ENCODE data around the gene SH3BP4.

The SH3BP4 gene

DNA sequence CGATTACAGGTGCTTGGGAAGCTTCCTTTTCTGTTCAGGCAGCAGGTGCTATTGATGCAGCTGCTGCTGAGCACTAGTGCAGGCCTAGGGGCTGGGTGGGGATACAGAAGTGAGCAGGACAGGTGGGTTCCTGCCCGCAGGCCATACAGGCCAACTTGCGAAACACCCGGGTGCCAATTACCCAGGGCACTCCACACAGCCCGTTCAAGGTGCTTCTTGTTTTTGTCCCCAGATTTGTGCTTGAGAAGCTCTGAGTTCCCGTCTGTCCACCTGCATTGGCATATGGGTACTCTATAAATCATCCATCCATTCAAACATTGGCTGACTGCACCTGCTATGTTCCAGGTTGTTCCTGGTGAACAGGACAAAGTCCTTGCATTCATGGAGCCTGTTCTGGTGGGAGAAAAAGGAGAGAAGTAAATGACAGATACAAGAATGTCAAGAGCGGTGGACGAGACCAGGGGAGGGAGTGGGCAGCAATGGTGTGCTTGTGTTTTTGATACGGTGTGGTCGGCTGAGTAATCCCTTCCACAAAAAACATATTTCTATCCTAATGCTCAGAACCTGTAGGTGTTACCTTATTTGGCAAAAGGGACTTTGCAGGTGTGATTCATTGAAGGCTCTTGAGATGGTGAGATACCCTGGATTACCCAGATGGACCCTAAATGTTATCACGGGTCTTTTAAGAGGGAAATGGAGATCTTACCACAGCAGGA is 31.4 kb downstream of the SH3BP4 start:
- no peak for DNase-seq (ENCODE audit: low spot score)

DNA sequence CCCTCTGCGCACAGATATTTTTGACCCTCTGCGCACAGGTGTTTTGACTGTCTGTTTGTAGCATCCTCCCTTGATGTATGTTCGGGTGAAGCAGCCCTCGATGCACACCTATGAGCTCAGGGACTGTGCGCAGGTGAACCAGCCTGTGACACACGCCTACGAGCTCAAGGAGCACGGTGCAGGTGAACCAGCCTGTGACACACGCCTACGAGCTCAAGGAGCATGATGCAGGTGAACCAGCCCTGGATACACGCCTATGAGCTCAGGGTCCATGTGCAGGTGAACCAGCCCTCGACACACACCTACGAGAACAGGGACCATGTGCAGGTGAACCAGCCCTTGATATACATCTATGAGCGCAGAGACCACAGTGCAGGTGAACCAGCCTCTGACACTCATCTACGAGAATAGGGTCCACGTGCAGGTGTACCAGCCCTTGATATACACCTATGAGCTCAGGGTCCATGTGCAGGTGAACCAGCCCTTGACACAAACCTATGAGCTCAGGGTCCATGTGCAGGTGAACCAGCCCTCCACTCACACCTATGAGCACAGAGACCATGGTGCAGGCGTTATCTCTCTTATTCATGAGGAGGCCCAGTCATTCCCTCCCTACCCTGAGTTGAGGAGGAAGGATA is 33.9 kb downstream of the SH3BP4 start:
- DNase-seq (ENCODE audit: low spot score): no peak

DNA sequence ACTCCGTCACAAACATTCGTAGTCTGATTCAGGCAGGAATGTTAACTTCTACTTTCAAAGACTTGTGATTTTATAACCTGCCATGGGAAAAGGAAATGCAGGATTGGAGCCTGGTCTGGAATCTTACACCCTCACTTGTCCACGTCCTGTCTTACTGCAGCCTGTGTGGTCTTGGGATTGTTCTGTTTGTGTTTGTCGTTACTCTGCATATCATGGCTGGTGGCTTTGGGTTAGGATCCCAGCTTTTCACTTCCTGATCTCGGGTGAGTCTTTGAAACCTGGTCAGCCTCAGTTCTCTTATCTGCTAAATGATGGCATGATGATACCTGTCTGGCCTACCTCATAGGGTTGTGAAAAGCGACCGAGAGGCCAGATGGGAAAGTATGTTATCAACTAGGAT is 34.6 kb downstream of the SH3BP4 start:
- no peak for DNase-seq (ENCODE audit: low spot score)

DNA sequence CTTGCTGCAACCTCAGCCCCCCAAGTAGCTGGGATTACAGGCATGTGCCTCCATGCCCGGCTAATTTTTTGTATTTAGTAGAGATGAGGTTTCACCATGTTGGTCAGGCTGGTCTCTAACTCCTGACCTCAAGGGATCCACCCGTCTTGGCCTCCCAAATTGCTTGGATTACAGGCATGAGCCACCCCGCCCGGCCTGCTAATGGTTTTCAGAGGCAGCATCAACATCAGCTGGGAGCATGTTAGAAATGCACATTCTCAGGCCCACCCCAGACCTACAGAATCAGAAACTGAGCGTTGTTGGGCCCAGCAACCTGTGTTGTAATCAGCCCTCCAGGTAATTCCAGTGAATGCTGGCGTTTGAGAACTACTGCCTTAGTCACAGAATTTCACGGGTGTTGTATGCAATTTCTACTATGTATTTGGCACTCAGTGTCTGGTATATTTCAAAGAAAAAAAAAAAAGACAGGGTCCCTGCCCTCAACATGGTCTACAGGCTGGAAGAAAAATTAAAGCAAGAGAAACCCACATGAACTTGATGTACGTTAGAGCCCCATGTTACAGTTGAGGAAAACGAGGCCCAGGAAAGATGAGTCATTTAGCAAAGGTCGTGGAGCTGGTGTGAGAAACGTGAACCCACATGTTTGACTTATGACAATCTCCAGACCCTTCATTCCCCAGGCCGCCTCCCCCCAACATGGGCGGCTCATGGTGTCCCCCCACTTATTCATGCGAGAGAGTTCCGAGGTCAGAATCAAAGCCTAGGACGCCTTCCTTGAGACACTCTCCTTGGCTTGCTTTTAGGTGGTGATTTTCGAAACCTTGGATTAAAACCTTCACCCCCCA is 35.3 kb downstream of the SH3BP4 start:
- DNase-seq (ENCODE audit: low spot score): no peak

DNA sequence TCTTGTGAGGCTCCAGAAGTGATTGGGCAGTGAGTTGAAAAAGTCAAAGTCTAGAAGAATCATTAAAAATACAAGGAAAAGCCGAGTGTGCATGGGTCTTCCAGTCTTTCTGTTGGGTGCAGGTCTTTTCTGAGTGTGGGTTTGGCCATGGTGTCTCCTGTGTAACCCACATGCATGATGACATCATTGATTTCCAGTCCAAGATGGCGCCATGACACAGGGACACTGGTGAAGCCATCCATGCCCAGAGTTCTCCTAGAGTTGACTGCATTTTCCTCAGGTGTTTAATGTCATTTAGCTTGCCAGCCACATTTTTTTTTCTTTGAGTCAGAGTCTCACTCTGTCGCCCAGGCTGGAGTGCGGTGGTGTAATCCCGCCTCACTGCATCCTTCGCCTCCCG is 35.9 kb downstream of the SH3BP4 start:
- no peak for DNase-seq (ENCODE audit: low spot score)

DNA sequence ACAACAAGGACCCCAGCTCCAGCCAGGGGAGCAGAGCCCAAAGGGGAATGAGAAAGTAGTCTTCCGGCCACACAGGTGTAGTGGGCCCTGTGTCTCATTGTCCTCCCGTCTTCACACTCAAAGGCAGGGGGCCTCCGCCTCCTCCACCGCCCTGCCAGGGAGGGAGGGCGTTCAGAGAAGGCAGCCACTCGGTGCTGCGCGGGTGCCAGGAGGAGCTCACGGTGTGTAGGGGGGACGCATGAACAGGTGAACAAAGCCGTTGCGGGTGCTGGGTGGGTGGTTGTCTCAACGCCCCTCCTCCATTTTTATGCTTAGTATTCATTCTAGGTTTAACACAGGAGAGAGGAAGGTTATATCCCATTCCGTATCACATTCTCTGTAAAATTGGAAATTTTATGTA is 36.7 kb downstream of the SH3BP4 start:
- no peak for DNase-seq (ENCODE audit: low spot score)

DNA sequence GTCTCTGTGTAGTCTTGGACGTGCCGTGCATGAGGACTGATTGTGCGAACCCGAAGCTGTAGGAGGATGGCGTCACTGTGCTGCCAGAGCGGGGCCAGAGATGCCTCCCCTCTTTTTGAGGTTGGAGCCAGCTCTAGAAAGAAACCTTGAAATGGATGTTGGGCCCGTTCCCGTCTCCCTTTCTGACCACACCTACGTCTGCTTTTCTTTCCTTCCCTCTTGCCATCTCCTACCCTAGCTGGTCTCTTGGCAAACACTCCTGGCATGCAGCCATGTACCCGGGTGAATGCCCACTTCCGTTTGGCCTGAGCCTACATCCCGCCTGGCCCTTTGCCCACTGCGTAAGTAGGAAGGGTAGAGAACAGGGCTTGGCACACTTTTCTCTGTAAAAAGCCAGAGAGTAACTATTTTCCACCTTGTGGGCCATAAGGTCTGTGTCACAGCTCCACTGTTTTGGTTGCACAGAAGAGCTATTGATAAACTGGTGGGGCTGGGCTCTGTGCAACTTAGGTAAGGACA is 37.4 kb downstream of the SH3BP4 start:
- no peak for DNase-seq (ENCODE audit: low spot score)

DNA sequence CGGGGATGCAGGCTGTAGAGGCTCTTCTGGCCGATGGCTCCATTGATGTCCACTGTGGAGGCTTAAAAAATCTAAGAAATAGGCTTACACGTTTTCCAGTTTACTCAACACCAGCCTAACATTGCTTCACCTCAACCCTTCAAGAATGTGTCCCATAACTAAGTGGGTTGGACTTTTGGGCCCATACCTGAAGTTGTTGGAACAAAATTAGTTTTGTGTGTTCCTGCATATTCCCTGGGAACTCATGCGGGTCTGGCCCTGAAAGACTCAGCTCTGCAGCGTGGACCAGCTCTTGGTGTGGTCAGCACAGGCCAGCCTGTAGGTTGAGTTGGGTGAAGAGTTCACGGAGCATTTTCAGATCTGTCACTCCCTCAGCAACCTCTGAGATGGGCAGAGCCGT is 38.5 kb downstream of the SH3BP4 start:
- DNase-seq (ENCODE audit: low spot score): no peak

DNA sequence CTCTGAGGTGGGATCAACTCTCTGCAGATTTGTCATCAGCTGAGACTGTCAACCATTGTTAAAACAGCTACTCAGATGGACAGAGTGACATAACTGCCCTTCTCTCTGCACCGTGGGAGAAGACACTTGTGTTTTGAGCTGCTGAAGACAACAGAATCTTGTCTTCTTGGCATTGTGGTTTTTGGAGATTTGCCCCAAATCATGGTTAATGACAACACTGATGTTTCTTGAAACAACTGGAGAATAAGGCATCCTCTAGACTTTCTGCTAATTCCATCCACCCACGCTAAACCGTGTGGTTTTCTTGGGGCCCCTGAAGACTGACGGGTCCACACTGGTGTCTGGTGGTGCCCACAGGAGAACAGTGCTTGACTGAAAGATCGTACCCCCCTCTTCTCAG is 39.5 kb downstream of the SH3BP4 start:
- DNase-seq (ENCODE audit: low spot score): no peak

DNA sequence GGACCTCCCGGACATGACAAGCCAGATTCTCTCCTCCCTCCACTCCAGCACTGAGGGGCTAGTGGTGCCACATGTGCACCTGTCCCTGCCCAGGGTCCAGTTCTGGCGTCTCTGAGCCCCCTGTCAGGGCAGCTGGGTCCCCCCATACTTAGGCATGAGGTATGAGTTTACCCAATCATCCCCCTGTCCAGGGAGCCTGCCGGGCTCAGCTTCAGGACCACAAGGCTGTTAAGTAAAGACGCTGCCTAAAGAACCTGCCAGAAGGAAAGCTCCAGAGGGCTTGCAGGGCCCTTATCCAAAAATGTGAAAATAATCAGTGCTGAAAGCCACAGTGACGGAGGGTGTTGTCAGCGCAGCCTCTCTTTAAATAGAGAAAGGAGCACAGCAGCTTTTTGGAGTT is 40.0 kb downstream of the SH3BP4 start:
- DNase-seq (ENCODE audit: low spot score): no peak

DNA sequence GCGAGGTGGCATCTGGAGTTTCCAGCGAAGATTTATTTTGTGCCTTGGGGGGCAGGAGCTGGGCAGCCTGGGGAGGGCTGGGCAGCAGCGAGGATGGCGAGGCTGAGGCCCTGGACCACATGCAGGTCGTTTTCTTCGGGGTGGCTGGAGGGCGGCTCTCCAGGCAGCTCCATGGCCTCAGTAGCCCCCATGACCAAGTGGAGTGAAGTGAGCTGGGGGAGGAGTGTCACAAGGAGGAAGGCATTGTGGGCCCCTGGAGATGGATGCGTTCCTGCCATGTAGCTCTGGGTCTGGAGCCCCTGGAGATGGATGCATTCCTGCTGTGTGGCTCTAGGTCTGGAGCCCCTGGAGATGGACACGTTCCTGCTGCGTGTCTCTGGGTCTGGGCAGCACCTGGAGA is 40.4 kb downstream of the SH3BP4 start:
- no peak for DNase-seq (ENCODE audit: low spot score)

DNA sequence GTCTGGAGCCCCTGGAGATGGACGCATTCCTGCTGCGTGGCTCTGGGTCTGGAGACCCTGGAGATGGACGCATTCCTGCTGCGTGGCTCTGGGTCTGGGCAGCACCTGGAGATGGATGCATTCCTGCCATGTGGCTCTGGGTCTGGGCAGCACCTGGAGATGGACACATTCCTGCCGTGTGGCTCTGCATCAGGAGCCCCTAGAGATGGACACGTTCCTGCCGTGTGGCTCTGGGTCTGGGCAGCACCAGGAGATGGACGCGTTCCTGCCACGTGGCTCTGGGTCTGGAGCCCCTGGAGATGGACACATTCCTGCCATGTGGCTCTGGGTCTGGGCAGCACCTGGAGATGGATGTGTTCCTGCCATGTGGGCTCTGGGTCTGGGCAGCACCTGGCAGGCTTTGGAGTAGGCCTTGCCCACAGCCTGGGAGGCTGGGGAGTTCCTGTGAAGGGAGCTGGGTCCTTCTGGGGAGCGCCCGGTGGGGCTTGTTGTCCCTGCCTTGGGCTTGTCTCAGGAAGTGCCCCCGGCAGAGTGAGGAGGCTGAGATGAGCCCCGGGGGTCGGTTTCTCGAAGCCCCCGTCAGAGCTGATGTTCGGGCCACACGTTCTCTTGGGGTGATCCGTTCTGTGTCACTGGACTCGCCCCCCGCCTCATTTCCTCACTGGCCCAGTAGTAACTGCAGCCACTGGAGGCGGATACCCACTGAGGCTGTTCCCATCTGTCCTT is 41.0 kb downstream of the SH3BP4 start:
- no peak for DNase-seq (ENCODE audit: low spot score)

DNA sequence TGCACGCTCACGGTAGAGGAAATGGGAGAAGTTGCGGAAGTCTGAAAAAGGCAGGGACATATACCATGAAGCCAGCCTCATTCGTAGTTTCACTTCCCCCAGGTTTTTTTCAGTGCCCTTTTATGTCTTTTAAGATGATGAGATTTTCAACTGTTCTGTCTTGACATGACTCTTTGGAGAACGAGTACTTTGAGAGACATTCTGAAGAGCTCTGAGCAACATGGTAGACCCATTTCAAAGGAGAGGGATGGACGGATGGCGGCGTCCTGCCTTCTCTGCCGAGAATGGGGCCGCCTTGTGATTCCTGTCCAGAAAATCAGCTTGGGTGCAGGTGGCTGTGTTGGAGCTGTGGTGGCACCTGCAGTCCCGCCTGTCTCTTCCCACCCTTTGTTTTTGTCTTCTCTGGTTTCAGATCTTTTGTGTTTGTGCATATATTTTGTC is 41.7 kb downstream of the SH3BP4 start:
- no peak for DNase-seq (ENCODE audit: low spot score)

DNA sequence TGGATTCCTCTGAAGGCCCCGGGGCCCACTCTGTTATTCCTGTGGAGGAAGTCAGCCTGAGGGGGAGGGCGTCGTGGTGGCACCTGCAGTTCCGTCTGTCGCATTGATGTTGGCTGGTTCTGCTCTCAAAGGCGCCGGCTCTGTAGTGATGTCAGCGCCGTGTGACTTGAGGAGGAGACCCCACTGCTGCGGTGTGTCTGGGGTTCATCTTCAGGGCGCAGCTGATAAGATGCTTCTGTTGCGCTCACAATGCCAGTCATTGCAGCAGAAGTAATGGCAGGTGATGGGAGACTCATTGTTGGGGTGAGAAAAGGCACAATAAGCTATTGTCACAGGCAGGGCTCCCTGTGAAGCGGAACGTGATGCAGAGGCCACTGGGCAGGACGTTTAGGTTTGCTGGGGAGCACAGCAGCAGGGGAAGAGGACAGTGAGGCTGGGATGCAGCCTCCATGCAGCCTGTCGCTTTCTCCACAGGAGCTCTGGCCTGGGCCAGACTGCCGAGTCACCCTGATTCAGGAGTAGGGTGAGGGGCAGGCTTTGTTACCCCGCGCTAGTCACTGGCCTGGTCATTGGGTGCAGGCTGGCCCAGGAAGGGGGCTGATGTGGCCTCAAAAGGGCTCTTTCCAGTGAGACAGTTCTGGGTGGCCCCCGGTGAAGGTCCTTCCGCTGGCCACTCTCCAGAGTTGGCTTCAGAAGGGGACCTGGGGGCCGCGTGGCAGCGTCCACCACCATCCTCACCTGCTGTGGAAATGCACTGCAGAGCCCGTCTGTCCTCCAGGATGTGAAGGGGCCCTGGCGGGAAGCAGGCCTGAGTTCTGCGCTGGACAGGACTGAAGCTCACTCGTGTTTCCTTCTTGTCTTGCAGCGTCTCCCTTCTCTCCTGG is 42.9 kb downstream of the SH3BP4 start:
- DNase-seq (ENCODE audit: low spot score): no peak

DNA sequence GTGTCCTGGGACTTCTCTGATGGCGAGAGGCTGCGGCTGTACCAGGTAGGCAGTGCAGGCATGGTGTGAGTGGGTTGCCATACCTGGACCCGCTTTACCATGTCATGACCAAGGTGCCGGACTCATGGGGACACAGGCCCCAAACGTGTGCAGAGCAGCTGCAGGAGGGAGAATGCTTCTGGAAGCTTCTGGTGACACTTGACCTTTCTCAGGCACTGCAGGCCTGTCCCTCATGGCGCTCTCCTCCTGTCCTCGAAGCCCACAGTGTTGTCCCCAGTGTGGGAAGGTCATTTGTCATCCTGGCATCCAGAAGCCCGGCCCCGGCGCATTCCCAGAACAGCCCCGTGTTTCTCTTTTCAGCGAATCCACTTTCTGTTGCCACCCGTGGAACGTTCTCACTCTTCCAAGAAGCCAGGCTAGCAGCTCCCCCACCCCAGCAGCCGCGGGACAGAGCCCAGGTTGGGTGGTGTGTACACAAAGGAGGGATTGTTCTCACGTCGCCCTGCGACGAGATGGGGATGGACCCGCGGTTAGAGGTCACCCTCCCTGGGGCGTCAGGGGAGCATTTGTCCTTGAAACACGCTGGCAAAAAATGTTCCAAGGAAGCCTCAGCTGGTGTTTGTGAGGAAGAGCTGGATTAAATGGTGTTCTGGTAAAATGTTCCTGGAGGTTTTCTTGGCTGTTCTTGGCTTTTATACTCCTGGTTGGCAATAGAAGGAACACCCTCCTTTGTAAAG is 43.7 kb downstream of the SH3BP4 start:
- no peak for DNase-seq (ENCODE audit: low spot score)

DNA sequence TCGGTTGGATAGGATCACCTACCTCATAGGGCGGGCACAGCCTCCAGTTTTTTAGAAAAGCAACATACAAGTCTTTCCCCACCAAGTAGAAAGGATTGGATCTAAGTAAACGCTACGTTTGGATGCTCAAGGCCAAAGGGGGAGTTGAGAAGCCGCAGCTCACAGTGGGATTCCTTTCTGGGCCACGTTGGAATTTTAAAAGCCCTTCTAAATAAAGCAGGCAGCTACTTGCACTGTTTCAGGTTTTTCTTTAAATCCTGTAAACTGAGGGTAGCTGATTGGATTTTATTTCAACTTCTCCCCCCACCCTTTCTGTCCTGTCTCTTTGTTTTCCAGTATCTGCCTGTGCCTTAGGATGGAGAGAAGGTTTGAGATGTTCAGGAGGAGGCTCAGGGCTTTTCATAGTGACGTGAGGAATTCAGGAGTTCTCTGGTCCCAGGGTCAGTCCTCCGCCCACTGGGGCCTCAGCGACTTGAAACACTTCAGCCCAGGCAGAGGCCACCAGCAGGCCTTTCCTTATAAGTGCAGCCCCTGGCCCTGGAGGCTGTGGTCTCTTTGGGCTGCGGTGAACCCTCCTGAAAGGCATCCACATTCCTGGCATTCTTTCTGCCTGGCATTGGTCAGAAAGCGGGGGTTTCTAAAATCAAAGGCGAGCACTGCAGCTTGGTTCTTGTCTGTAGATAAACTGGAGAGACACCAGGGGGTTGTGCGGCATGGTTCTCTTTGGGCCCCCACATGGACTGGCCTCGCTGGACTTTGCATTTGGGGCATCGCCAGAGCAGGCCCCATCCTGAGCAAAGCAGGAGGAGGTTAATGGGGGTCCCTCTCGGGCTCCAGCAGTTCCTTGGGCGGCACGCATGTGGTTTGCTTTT is 44.5 kb downstream of the SH3BP4 start:
- no peak for DNase-seq (ENCODE audit: low spot score)

DNA sequence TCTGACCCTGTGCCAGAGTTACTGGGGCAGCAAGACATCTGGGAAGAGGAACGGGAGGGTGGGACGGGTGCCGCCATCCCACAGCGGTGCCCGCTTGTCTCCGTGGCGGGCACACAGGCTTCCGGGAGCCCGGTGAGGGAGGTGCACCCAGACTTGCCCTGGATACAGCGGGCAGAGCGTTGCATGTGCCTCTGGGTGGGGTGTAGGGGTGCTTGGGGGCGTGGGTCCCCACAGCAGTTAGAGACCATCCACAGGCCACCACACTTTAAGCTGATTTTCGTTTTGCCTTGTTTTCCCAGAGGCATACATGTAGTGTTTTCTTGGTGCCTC is 45.1 kb downstream of the SH3BP4 start:
- DNase-seq (ENCODE audit: low spot score): no peak

DNA sequence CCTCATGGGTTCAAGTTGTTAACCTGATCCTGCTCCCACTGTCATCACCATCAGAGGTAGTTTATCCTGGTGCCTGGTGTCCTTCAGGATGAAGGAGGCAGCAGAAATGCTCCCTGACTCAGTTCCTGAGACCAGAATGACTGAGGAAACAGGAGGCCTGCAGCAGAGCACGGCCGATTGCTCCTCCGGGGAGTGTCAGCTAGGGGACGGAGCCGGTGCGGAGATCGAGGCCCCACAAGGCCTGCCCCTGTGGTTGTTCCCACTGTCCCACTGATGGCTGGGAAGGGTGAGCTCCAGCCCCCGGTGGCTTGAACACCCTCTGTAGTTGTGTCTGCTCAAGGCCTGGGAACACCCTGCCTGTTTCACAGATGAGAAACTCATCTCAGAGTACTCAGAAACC is 45.6 kb downstream of the SH3BP4 start:
- DNase-seq (ENCODE audit: low spot score): no peak

DNA sequence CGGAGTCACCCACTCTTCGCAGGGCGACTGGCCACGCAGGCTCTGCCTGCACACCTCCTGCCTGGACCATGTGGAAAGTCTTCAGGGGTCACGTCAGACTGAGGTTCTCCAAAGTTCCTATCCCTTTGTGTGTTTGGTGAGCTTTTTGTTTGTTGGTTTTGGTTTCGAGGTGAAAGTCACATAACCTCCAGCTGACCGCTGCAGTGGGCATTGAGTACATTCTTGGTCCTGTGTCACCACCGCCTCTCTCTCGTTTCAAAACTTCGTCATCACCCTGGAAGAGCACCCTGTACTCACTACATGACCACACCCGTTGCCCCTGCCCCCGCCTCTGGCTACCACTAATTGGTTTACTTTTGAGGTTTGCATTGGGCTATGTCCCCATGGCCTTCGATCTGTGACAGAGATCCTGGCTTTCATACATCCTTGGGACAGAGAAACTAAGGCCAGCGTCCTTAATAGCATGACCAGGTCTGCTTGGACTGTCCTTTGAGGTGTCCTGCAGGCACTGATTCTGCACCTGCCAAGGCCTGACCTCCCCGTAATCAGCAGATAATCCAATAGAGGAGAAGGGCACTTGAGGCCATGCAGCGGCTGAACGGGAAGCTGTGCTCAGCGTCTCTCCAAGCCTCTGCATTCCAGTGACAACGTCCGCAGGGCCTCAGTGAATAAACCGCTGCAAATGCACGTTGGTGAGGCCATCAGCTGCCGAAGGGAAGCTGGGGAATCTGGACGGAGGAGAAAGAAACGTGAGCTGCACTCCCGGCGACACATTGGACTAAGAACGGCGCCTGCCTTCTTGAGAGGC is 46.8 kb downstream of the SH3BP4 start:
- no peak for DNase-seq (ENCODE audit: low spot score)
